Activated CD8-positive, alpha-beta memory T cell treated with anti-CD3 and anti-CD28 coated beads, Interleukin-2, amount 50 U/mL, for 24 hours (primary cell): Measurements from ENCODE around the gene SLC25A40.
"Not testable (repeated sequence)": the region's sequence is repeated elsewhere in the genome, so short reads cannot be mapped to it uniquely, and the experiment has no call there.

Experiments used
- DNase-seq: peaks from one replicate; pipeline ENCODE4 v3.0.0-alpha.2; 2020; ENCODE audit errors: extremely low read depth

The SLC25A40 gene, protein sequence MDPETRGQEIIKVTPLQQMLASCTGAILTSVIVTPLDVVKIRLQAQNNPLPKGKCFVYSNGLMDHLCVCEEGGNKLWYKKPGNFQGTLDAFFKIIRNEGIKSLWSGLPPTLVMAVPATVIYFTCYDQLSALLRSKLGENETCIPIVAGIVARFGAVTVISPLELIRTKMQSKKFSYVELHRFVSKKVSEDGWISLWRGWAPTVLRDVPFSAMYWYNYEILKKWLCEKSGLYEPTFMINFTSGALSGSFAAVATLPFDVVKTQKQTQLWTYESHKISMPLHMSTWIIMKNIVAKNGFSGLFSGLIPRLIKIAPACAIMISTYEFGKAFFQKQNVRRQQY

GRCh38 chr7:87876040-87876868 lies at the start of gene SLC25A40, which contains the start of gene DBF4:
SLC25A40 (minus strand) TSS chr7:87876360; CDS start chr7:87858727, 17,633 bp downstream.
DBF4 (plus strand) TSS chr7:87876493; CDS start chr7:87876733, 240 bp downstream.
- peak; percentile 87 for DNase-seq

DNA sequence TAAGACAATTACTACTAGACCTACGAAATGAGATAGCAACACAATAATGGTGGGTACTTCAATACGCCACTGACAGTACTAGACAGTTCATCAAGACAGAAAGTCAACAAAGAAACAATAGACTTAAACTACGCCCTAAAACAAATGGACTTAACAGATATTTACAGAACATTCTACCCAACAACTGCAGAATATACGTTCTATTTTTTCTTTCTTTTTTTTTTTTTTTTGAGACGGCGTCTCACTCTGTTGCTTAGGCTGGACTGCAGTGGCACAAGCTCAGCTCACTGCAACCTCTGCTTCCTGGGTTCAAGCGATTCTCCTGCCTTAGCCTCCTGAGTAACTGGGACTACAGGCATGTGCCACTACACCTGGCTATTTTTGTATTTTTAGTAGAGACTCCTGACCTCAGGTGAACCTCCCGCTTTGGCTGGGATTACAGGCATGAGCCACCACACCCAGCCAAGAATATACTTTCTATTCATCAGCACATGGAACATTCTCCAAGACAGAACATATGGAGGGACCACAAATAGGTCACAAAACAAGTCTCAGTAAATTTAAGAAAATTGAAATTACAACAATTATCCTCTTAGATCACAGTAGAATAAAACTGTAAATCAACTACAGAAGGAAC lies 46.7 kb upstream of the SLC25A40 start:
- not testable (repeated sequence) for DNase-seq

DNA sequence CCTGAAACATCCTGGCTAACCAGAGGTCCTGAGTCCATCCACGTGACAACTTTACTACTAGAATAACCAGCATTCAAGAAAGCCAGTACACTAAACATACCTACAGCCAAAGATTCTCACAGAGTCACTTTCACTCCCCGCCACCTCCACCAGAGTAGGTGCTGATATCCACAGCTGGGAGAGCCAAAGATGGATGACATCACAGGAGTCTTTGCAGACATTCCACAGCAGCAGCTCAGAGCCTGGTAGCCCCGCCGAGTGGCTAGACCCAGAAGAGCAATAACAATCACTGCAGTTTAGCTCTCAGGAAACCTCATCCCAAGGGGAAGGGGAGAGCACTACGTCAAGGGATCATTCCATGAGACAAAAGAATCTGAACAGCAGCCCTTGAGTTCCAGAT lies 44.4 kb upstream of the SLC25A40 start:
- DNase-seq = no peak

GRCh38 chr7:87919875-87920274 lies 43.7 kb upstream of the SLC25A40 start:
- DNase-seq = no peak

DNA sequence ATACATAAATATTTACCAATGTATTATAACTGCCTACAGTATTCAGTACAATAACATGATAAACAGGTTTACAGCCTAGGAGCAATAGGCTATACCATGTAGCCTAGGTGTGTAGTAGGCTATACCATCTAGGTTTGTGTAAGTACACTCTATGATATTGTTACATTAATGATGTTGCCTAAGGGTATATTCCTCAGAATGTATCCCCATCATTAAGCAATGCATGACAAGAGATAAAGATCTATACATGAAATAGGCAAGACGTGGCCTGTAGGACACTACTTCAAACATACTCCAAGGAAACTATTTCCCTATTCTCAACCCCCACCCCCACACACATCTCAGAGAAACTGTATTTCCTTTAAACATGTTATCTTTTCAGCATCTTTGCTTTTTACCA lies 42.6 kb upstream of the SLC25A40 start:
- DNase-seq = no peak

DNA sequence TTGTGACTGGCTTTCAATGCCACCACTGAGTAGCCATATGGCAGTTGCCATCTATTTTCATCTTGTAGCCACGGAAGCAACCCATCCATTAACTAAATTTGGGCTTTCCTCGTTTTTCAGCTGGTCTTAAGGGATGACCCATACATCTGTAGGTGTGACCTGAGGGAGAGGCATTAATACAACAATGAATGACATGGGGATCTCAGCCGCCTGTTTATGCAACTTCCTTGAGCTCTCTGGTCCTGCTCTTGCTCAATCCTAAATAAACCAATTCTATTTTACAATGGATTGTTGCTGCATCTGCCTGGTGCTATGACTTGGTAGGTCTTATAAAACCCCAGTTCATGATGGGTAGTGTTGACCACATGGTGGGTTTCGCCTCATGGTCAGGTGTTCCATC lies 36.0 kb upstream of the SLC25A40 start:
- DNase-seq = no peak

- not testable (repeated sequence) for DNase-seq
Observed at GRCh38 chr7:87908814-87909213, 32.7 kb upstream of the SLC25A40 start.

- not testable (repeated sequence) for DNase-seq
Observed at GRCh38 chr7:87907136-87907906, 31.2 kb upstream of the SLC25A40 start.

- DNase-seq = no peak
Observed at GRCh38 chr7:87899255-87899654, 23.1 kb upstream of the SLC25A40 start.

DNA sequence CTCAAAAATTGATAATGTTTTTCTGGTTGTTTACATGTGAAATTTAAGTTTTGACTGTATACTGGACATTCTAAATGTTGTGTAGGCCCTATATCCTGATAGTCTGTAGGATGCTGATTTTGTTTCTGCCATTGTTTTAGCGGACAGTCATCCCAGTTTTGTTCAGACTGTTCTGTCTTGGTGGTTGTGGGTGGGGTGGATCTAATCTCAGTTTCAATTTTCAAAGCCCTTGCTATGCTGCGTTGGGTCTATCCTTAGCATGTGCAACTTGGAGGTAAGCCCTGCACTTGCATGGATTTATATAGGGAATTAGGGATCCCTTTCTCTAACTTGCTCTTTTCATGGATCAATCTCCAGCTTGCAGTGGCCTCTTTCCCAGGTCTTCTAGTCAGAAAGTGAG lies 19.2 kb upstream of the SLC25A40 start:
- DNase-seq = no peak

DNA sequence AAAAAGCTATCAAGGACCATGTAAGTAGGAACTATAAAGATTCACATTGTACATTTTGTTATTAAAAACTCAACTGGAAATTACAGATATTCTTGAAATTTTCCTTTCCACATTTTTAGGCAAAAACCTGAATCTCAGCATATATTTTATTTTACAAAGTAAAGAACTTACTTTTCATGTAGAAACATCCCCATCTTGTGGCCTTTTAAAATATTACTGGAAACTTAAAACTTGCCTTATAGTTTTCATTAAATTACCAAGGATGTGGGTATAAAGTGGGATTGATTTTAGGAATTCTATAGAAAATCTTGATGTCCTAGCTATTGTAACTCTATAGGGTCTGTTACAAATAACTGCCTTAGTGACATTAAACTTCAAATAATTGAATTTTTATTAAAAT lies 10.7 kb upstream of the SLC25A40 start:
- DNase-seq = no peak

- no peak for DNase-seq
Observed at GRCh38 chr7:87885018-87885417, 8.9 kb upstream of the SLC25A40 start.

DNA sequence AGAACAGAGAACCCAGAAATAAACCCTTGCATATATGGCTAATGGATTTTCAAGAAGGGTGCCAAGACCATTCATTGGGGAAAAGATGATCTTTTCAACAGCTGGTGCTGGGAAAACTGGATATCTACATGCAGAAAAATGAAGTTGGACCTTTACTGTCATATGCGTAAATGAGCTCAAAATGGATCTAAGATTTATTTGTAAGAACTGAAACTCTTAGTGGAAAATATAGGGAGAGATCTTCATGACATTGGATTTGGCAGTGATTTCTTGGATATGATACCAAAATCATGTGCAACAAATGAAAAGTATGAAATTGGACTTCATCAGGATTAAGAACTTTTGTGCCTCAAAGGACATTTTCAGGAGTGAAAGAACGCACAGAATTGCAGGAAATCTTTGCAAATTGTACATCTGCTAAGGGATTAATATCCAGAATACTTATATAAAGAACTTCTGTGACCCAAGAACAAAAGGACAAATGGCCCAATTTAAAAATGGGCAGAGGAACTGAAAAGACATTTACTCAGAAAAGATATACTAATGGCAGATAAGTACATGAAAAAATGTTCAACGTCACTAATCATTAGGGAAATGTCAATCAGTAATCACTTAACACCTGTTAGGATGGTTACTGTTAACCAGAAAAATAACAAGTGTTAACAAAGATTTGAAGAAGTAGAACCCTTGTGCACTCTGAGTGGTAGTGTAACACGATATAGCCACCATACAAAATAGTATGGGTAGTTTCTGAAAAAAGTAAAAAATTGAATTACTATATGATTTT lies 6.2 kb upstream of the SLC25A40 start:
- no peak for DNase-seq

DNA sequence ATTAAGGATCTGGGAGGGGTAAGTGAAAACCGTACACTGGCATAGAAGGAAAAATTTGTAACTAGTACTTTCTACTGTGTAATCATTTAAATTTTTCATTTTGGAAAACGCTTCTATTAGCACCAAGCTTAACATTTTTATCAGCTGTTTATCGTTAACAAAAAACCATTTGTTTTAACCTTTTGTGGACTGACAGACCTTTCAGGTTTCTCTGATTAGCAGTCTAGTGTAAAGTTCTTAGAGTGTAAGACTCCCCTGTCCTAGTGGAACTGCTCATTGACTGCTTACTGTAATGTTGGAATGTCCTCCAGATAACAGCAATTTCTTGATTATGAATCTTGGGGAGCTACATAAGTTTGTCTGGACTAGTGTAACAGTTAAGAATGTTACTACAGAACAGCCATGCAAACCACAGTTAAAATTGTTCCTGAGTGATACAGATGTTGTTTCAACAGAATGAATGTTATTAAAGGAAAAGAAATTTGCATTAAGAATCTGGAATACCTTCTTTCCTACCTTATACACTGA lies 2.1 kb upstream of the SLC25A40 start:
- no peak for DNase-seq

DNA sequence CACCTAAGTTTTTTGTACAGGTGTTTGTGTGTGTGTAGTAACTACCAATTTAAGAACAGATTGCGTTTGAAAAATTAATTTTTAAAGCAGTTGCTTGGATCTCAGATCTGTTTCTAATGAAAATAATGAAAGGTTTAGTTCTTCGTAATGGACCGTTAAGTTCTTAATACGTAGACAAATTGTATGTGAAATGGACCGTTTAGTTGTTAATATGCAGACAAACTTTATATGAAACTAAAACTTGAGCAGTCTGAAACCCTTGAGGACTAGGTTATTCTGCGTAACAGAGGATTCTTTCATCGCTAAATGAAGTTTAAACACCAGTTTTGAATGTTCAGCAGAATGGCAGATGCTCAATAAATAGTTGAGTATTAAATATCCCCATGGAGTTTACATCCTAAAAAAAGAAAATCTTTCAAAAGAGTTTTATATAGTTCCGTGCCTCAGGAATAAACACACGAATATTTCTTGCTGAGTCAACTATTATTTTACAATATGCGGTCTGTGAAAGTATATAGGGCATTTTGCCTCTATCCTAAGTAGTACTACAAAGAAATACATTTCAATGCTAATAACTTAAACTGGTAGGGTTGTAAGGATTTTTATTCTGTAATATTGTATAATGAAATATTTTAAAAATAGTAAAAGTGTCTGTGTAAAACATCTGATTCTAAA lies 1.3 kb upstream of the SLC25A40 start:
- no peak for DNase-seq

DNA sequence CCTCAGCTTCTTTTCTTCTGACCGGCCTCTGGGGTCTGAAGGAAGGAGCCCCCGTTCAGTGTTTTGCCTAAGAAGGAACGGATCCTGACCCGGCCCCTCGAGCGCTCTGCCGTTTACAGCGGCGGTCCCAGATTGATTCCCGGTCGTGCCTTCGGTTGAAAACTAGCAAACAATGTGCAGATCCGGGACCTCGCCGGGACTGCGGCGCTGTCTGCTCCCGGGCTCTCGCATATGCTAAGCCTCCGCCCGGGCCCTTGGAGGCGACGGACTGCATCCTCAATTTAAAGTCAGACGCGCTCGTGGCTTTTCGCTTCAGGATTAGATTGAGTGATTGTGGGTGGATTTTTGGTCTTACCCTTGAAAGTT lies 692 bp upstream of the SLC25A40 start:
- DNase-seq = peak; percentile 2

- DNase-seq = no peak
Observed at GRCh38 chr7:87875151-87876039, 765 bp downstream of the SLC25A40 start.

DNA sequence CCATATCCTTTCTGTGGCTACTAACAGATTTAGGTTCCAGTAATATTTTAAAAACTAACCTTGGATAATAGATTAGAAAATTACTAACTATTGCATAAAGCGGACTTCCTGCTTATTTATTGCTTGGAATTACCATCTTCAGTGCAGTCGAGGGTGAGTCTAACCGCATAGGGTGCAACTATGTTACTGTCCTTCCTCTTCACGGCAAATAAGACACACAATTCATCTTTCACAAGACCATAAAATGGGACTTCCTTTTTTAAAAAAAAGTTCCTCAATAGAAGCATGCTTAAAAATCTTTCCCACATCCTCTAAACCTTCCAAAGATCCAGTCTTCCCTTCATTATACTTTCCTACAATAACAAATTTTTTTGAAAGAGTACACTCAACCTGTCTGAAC lies 2.1 kb downstream of the SLC25A40 start:
- DNase-seq = no peak

DNA sequence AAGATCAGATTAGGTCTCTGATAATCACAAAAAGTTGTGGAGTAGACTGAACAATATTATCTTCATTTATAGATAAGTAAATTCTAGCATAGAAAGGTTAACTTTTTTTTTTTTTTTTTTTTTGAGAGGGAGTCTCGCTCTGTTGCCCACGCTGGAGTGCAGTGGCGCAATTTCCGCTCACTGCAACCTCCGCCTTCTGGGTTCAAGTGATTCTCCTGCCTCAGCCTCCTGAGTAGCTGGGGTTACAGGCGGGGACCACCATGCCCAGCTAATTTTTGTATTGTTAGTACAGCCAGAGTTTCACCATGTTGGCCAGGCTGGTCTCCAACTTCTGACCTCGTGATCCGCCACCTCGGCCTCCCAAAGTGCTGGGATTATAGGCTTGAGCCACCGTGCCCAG lies 2.8 kb downstream of the SLC25A40 start:
- DNase-seq = not testable (repeated sequence)
